Activated naive CD4-positive, alpha-beta T cell (primary cell): Measurements from ENCODE around the gene MTMR3.
"Not testable (repeated sequence)": the region's sequence is repeated elsewhere in the genome, so short reads cannot be mapped to it uniquely, and the experiment has no call there.

Experiments
- DNase-seq, 4 experiments: peaks; one replicate each; lab custom pipeline; 2025; lab: John Stamatoyannopoulos, UW

MTMR3 gene

DNA sequence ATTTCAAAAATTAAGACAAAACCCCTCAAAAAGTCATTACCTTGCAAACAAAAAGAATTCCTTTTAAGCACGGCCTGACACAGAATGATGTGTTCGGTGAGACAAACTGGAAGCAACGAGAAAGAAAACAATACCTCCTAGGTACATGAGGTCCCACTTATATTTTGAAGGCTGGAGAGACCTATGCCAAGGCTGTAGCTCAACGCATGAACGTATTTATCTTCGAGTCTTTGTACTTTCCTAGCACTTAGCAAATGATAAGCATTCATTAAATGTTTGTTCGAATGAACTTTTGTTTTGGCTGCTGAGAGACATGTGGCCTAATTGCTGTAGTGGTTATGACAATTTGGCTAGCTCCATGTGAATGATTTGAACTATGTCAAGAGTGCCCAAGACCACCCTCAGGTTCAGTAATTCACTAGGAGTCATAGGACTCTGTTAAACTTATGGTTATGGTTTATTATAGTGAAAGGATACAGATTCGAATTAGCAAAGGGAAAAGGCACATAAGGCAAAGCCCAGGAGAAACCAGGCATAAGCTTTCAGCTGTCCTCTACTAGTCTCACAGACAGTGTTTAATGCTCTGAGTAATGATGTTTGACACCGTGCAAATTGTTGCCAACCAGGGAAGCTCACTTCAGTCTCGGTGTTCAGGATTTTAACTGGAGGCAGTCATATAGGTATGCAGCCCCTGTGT is 171.2 kb downstream of the MTMR3 start:
- DNase-seq: no peak

DNA sequence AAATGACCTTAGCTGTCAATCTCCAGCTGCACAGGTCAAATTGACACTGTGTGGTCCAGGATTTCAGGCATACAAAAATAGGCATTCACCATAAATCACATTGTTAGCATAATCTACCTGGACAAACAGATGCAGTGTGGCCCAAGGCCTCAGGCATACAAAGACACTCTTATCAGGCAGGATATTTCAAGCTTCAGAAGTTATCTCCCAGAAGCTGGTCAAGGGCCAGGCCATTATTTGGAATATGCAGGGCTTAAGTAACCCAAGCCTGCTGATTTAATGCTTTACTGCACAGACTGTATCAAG is 171.7 kb downstream of the MTMR3 start:
- no peak for DNase-seq

DNA sequence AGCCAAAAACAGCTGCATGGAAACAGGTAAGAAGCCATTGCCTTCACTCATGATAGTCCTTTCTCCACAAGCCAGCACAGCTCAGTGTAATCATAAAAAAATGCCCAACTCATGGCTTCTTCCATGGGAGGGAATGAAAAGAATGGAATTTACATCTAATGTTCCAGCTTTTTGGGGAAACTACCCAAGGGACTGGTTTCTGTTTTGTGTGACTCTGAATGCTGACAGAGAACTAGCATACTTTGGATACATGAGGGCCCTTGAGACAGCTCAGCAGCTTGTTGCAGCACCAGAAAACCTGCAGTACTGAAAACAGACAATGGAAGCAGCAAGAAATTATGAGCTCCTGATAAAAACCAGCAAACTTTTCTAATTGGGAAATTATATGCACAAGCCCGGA is 173.0 kb downstream of the MTMR3 start:
- no peak for DNase-seq

DNA sequence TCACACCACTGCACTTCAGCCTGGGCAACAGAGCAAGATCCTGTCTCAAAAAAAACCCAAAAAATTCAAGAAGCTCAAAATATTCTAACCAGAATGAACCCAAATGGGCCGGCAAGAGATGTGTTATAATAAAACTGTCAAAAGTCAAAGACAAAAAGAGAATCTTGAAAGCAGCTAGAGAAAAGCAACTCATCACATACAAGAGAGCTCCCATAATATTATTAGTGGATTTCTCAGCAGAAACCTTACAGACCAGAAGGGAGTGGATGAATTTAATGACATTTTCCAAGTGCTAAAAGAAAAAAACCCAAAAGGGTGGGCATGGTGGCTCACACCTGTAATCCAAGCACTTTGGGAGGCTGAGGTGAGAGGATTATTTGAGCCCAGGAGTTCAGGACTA is 174.4 kb downstream of the MTMR3 start:
- no peak for DNase-seq

DNA sequence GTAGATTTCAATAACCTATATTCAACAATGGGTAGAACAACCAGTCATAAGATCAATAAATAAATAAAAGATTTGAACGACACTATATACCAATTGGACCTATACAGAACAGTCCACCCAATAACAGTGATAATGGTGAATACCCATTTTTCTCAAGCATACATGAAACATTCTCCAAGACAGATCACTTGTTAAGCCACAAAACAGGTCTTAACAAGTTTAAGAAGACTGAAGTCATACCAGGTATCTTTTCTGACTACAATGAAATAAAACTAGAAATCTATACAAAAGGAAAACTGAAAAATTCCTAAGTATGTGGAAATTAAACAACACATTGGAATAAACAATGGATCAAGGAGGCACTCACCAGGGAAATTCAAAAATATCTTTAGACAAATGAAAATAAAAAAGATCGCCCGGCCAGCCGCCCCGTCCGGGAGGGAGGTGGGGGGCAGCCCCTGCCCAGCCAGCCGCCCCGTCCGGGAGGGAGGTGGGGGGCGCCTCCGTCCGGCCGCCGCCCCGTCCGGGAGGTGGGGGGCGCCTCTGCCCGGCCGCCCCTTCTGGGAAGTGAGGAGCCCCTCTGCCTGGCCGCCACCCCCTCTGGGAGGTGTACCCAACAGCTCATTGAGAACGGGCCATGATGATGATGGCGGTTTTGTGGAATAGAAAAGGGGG is 176.5 kb downstream of the MTMR3 start:
- not testable (repeated sequence) for DNase-seq

DNA sequence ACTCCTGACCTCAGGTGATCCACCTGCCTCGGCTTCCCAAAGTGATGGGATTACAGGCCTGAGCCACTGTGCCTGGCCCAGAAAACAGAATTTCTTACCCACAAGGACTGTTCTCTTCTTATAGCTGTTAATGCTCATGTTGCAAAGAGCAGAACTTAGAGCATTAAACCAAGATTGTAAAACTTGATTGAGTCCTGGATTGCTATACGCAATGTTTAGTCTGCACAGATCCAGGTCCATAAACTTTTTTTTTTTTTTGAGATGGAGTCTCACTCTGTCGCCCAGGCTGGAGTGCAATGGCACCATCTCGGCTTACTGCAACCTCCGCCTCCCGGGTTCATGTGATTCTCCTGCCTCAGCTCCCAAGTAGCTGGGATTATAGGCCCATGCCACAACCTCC is 178.1 kb downstream of the MTMR3 start:
- not testable (repeated sequence) for DNase-seq

DNA sequence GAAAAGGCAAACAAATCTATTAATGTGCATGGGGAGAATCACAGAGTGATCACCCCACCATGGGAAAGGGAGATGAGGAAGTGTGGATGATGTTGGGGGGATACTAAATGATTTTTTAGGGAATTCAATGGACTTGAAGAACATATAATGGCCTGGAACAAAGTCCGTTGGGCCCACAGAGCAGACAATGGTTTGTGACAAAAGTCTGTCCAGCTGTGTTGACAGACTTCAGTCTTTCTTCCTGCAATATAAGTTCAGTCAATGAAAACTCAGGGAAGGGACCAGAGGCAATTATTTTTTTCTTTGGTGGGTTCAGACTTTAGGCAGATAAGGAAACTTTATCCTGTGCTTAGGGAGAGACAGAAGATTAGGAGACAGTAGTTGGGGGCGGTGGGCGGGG is 179.3 kb downstream of the MTMR3 start:
- no peak for DNase-seq

DNA sequence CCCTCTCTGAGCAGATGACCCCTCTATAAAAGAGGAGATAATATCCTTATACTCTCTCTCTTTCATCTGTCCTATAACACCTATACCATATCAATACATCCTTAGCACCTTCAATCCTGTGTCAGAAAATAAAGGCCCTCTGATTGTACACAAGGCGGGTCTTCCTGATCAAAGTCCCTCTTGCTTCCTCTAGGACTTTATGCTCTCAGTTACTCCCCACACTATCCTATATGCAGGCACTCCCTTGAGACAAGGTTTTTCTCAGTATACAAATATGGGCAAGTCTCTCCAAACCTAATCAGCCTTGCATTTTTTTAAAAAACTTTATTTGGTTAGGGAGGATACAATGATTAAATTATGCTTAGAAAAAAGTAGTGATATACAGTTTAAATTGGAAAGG is 180.0 kb downstream of the MTMR3 start:
- DNase-seq: no peak

DNA sequence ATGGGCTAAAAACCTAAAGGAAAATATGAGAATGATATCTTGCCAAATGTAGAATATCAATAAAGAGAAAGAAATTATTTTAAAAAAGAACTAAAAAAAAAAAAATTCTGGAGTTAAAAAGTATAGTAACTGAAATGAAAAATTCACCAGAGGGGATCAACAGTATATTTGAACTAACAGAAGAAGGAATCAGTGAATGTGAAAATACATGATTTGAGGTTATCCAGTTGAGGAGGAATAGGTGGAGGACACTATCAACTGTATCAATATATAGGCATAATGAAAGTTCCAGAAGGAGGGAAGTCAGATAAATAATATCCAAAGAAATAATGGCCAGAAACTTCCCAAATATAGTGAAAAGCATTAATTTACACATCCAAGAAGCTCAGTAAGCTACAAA is 181.2 kb downstream of the MTMR3 start:
- DNase-seq: no peak

DNA sequence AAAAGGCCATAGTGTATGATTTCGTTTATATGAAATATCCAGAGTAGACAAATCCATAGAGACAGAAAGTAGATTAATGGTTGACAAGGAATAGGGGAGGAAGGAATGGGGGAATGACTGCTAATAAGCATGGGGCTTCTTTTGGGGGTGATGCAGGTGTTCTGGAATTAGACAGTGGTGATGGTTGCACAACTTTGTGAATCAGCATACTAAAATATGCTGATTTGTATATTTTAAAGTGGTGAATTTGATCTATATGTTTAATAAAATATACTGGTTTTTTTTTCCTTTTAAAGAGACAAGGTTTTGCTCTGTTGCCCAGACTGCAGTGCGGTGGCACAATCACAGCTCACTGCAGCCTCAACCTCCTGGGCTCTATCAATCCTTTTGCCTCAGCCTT is 190.8 kb downstream of the MTMR3 start:
- no peak for DNase-seq

DNA sequence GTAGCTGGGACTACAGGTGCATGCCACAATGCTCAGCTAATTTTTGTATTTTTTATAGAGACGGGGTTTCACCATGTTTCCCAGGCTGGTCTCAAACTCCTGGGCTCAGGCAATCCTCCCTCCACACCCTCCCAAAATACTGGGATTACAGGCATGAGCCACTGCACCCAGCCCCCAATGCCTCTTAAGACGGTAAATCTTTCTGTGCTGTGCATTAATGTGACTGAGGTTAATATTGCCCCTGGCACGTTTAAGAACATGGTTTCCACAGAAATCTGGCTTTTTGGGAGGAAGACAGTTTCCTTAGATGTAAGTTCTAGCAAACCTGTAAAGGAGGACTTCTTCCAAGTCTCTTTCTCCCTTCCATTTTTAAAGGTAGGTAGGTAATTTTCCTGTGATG is 191.2 kb downstream of the MTMR3 start:
- DNase-seq: no peak

DNA sequence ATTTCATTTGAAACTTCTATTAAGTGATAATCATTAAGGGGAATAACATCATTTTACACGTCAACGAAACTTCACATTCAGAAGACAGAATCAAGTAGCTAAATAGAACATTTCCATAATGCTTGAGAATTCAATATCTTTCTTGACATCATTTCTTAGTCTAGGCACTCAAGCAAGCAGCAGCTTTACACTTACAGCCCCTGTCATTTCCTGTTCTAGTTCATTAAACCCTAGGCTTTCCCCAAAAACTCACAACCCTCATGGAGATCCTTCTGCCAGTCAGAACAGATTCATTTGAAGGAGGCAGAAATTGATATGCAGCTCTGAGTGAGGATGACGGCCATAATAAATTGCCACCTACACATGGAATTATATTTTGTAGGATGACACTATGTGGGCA is 192.0 kb downstream of the MTMR3 start:
- no peak for DNase-seq

DNA sequence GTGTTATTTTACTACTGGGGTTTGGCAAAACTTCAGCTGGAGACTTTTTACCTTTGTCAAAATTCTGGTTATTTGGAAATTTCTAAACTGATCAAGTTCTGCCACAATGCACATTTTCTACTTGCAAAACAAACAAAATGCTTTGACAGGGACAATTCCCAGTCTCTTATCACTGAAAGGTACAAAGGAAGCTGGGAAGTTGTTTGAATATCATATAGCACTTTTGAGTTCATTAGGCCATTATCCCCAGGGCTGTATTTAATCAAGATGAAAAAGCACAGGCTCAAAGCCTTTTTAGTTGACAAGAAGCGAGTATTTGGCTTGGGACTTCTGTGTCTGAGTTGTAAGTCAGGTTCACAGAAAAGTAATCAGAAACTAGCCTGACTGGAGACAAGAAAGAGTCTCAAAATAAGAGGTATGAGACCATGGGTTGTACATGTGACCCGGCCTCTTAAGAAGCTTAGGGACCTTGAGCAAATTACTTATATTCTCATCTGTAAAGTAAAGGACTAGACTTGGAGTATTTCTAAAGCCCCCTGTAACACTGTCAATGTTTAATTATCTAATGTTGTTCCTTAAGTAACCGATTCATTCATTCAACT is 194.4 kb downstream of the MTMR3 start:
- DNase-seq: no peak

DNA sequence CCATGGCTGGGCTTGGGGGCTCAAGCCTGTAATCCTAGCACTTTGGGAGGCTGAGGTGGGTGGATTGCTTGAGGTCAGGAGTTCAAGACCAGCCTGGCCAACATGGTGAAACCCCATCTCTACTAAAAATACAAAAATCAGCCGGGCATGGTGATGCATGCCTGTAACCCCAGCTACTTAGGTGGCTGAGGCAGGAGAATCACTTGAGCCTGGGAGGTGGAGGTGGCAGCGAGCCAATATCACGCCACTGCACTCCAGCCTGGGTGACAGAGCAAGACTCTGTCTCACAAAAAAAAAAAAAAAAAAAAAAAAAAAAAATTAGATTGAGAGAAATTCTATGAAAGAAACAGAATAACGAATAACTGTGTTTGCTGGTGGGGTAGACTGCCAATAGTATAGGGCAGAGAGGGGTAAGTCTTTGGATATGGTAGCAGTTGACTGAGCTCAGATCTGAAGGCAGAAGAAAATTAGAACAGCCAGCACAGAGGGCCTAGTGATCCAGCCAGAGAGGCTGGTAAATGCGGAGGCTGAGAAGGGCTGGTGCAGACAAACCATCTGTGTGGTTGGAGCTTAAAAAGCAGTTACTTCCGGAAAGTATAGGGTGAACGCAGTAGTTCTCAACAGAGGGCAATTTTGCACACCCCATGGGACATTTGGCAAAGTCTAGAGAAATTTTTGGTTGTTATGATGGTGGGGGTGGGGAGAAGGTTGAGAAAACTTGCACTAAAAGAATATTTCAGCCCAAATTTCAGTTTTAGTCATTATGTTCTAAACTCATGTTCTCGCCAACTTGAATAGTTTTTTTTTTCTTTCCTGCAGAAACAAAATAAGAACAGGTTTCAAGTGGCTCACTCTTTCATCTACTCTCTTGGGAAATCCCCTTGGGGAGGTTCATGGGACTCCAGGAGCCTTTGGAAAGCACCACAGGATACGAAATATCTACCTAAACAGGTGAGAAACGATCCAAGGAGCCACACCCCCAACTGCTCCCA is 195.6 kb downstream of the MTMR3 start:
- DNase-seq: no peak

DNA sequence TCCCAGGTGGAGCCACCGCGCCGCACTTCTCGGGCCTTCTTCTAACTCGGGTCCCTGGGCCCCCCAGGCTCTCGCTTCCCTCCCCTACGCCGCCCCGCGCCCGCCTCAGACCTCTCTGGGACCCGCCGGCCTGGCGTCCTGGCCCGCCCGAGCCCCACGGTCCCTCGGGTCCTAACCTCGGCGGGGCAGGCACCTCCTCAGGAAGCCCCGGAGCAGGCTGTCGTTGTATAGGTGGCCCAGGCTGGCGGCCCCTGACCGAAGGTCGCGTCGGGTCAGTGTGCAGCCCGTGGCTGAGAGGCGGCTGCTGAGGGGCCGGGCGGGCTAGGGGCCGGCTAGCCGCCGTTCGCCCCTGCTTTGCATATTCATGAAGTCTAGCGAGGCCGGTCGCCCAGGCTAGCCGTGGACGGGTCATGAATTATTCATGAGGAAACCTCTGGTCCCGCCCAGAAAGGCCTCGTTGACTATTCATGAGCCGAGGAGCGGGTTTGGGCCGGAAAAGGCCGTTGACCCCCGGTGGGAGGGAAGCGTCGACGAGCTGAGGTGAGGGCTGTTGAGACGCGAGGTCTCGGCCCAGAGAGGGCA is 197.1 kb downstream of the MTMR3 start, which contains the start of gene HORMAD2:
Gene HORMAD2 (plus strand): TSS at position 513 of the 582 bp plus-strand sequence. CDS start 13,489 bp downstream, outside the sequence.
- no peak for DNase-seq
